Measurements from ENCODE around the gene TOM1L2.
A peak's percentile ranks its signal among the peaks of the same experiment; 100 is the strongest.

The TOM1L2 gene

GRCh38 chr17:17883801-17884200 lies 88.4 kb downstream of the TOM1L2 start:
- no peak for TF ChIP-seq NFIC (IDR thresholded peaks at IDR 0.05)
- TF ChIP-seq, protein P1, sequence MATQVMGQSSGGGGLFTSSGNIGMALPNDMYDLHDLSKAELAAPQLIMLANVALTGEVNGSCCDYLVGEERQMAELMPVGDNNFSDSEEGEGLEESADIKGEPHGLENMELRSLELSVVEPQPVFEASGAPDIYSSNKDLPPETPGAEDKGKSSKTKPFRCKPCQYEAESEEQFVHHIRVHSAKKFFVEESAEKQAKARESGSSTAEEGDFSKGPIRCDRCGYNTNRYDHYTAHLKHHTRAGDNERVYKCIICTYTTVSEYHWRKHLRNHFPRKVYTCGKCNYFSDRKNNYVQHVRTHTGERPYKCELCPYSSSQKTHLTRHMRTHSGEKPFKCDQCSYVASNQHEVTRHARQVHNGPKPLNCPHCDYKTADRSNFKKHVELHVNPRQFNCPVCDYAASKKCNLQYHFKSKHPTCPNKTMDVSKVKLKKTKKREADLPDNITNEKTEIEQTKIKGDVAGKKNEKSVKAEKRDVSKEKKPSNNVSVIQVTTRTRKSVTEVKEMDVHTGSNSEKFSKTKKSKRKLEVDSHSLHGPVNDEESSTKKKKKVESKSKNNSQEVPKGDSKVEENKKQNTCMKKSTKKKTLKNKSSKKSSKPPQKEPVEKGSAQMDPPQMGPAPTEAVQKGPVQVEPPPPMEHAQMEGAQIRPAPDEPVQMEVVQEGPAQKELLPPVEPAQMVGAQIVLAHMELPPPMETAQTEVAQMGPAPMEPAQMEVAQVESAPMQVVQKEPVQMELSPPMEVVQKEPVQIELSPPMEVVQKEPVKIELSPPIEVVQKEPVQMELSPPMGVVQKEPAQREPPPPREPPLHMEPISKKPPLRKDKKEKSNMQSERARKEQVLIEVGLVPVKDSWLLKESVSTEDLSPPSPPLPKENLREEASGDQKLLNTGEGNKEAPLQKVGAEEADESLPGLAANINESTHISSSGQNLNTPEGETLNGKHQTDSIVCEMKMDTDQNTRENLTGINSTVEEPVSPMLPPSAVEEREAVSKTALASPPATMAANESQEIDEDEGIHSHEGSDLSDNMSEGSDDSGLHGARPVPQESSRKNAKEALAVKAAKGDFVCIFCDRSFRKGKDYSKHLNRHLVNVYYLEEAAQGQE (IDR thresholded peaks at IDR 0.05; ENCODE audit: low read depth), result no peak
- no peak for TF ChIP-seq TAF1 (IDR thresholded peaks at IDR 0.05; ENCODE audit: low read depth)
- TF ChIP-seq TEAD4 (IDR thresholded peaks at IDR 0.05), result no peak

DNA sequence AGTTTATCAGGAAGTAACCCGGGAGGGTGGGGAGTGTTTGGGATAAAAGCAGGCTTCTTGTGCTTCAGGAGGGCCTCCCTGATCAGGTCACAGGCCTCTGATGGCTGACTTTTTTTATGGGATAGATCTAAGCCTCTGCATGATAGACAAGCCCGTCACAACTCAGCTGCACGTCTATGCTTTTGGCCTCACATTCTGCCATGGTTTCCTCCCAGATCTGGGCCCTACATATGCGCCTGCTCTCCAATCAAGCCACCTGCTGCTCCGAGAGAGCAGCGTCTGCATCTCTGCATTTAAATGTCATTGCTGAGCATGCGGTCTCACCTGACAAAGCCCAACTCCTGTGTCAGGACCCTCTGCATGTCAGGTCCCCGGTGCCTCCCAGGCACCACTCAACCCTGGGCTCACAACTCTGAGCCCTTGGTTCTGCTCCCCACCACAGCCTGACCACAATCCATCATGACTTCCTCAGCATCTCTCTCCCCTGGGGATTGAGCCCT lies 90.1 kb downstream of the TOM1L2 start:
- TF ChIP-seq MAX (IDR thresholded peaks at IDR 0.05) (no peak), EGR1 (IDR thresholded peaks at IDR 0.05) (no peak), YY1 (IDR thresholded peaks at IDR 0.05; ENCODE audit: low read depth) (no peak)
- TF ChIP-seq, protein P1 (IDR thresholded peaks at IDR 0.05; ENCODE audit: low read depth), result no peak

DNA sequence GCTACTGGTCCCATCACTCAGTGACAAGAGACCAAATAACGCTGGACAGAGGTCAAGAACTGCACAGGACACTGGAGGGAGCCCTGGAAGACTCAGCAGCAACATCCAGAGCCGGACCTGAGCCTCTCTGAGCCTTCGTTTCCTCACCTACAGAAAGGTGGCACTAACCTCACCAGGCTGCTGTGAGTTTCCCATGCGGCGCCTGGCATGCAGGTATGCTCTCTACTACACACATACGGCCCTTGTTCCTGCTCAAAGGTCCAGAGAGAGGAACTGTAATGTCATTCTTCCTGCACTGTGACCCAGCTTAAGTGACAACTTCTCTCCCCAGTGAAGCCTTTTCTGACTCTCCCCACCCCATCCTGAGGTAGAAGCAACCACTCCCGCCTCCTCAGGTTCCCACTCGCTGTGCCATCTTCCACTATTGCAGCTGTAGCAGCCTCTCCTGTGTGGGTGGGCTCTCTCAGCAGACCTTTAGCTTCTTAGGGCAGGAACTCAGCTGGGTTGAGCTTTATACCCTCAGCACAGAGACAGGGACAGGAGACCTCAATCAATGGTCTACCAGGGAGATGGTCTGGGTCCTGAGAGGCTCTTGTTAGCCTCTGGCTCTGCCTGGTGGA lies 91.5 kb downstream of the TOM1L2 start:
- TF ChIP-seq TCF12 (IDR thresholded peaks at IDR 0.05; ENCODE audit: low read depth) (no peak), CREB1 (IDR thresholded peaks at IDR 0.05; ENCODE audit: low read depth) (no peak), FOXM1 (IDR thresholded peaks at IDR 0.05; ENCODE audit: borderline replicate concordance, low read depth) (no peak), EP300 (IDR thresholded peaks at IDR 0.05; ENCODE audit: borderline replicate concordance) (no peak)

DNA sequence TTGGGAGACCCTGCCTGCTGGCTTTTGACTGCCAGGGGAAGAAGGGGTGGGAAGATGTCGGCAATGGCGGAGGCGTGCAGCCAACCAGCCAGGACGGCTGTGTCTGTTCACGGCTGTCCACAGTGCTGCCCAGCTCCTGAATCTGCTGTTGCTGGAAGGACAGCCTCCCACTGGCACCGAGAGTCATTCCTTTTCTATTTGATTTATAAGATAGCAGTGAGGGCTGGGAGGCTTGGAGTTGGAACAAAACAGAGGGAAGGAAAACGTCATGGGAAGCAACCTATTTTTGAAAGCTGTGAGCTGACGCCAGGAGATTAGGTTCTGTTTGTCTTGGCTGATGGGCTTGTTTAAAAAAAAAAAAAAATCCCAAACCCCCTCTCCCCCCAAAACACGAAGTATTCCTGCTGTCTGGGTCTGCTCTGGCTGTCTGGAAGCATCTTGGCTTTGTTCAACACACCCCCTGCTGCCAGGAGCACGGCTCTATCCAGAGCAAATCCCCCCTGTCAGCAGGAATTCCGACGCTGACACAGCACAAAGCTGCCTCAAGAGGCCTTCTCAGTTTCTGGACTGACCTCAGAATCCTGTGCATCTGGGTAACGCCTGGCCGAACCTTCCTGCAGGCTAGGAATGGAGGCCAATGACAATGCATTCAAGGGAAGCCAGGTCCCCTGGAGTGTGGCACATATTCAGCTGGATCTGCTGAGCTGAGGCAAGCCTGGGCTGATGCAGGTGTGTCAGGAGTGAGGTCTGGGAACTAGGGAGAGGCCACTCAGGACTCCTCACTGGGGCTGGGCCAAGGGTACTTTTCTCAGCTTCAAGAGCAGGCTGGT lies 94.5 kb downstream of the TOM1L2 start:
- no peak for TF ChIP-seq EGR1 (IDR thresholded peaks at IDR 0.05)
- TF ChIP-seq CEBPB (IDR thresholded peaks at IDR 0.05), result no peak
- peak; percentile 81 for TF ChIP-seq FOXM1 (IDR thresholded peaks at IDR 0.05; ENCODE audit: borderline replicate concordance, low read depth)
- TF ChIP-seq MAX (IDR thresholded peaks at IDR 0.05), result peak; percentile 20
- TF ChIP-seq, protein P1 (IDR thresholded peaks at IDR 0.05; ENCODE audit: low read depth), result 0 out of 2 replicates have a peak, but pooled peaks have one; percentile 21
- peak; percentile 77 for TF ChIP-seq TEAD4 (IDR thresholded peaks at IDR 0.05)
- TF ChIP-seq YY1 (IDR thresholded peaks at IDR 0.05; ENCODE audit: low read depth), result 0 out of 2 replicates have a peak, but pooled peaks have one; percentile 32
- no peak for TF ChIP-seq TAF1 (IDR thresholded peaks at IDR 0.05; ENCODE audit: low read depth)
- peak; percentile 84 for TF ChIP-seq TCF12 (IDR thresholded peaks at IDR 0.05; ENCODE audit: low read depth)
- TF ChIP-seq NFIC (IDR thresholded peaks at IDR 0.05), result peak; percentile 78
- no peak for TF ChIP-seq RAD21 (IDR thresholded peaks at IDR 0.05; ENCODE audit: low read depth)
- no peak for TF ChIP-seq USF1 (IDR thresholded peaks at IDR 0.05)
- TF ChIP-seq EP300 (IDR thresholded peaks at IDR 0.05; ENCODE audit: borderline replicate concordance), result peak; percentile 79
- TF ChIP-seq CREB1 (IDR thresholded peaks at IDR 0.05; ENCODE audit: low read depth), result no peak
- no peak for TF ChIP-seq ZBTB7A (IDR thresholded peaks at IDR 0.05; ENCODE audit: low read depth)

GRCh38 chr17:17876959-17877528 lies 95.2 kb downstream of the TOM1L2 start:
- TF ChIP-seq FOXM1 (IDR thresholded peaks at IDR 0.05; ENCODE audit: borderline replicate concordance, low read depth) (no peak), USF1 (IDR thresholded peaks at IDR 0.05) (no peak), YY1 (IDR thresholded peaks at IDR 0.05; ENCODE audit: low read depth) (no peak), MAX (IDR thresholded peaks at IDR 0.05) (no peak), EGR1 (IDR thresholded peaks at IDR 0.05) (no peak), TAF1 (IDR thresholded peaks at IDR 0.05; ENCODE audit: low read depth) (no peak), CEBPB (IDR thresholded peaks at IDR 0.05) (no peak), EP300 (IDR thresholded peaks at IDR 0.05; ENCODE audit: borderline replicate concordance) (no peak), ZBTB7A (IDR thresholded peaks at IDR 0.05; ENCODE audit: low read depth) (no peak), CREB1 (IDR thresholded peaks at IDR 0.05; ENCODE audit: low read depth) (no peak), NFIC (IDR thresholded peaks at IDR 0.05) (no peak), TCF12 (IDR thresholded peaks at IDR 0.05; ENCODE audit: low read depth) (no peak), TEAD4 (IDR thresholded peaks at IDR 0.05) (no peak)

Measured in Ishikawa (cell line).